ENCODE measurements around the gene DDHD1.
A peak's percentile ranks its signal among the peaks of the same experiment; 100 is the strongest.

DDHD1 gene

GRCh38 chr14:53055003-53055402 lies 98.1 kb downstream of the DDHD1 start:
- Histone ChIP-seq H3K4me2 (ENCODE audit: low read depth, low read length, poor library complexity, severe bottlenecking) (no peak overlapping the region), H3K36me3 (ENCODE audit: insufficient read depth, low read length) (peaks cover 28% of the 10 kb centered on the region; the same call in 1 of the 2 replicates), H3K4me1 (ENCODE audit: insufficient read depth, low read length, poor library complexity, severe bottlenecking) (no peaks in the 10 kb centered on the region), H3K9ac (ENCODE audit: low read depth, low read length, poor library complexity, severe bottlenecking) (no peak overlapping the region), H4K20me1 (ENCODE audit: insufficient read depth, low read length, poor library complexity, severe bottlenecking) (no peaks in the 10 kb centered on the region), H3K27me3 (ENCODE audit: insufficient read depth, low read length, poor library complexity, severe bottlenecking) (no peaks in the 10 kb centered on the region), H3K9me3 (ENCODE audit: insufficient read depth, low read depth, low read length) (no peaks in the 10 kb centered on the region), H2AFZ (ENCODE audit: low read length) (no peak overlapping the region), H3K9me2 (replicated peaks; ENCODE audit: low read depth, low read length) (no peaks in the 10 kb centered on the region), H3F3A (ENCODE audit: low read depth) (no peaks in the 10 kb centered on the region), H3K79me2 (ENCODE audit: insufficient read depth, low read length) (no peaks in the 10 kb centered on the region), H3K4me3 (ENCODE audit: low read length, poor library complexity, severe bottlenecking) (no peak overlapping the region)
- TF ChIP-seq CTCF (conservative IDR thresholded peaks at IDR 0.05; ENCODE audit: low read length) (peak; percentile 87), EZH2phosphoT487 (IDR thresholded peaks at IDR 0.05; ENCODE audit: borderline replicate concordance) (no peak)

GRCh38 chr14:53054457-53054856 lies 98.7 kb downstream of the DDHD1 start:
- H3K4me3 ChIP-seq (ENCODE audit: low read length, poor library complexity, severe bottlenecking): no peak overlapping the region
- no peaks in the 10 kb centered on the region for H3K9me2 ChIP-seq (replicated peaks; ENCODE audit: low read depth, low read length)
- H3K9me3 ChIP-seq (ENCODE audit: insufficient read depth, low read depth, low read length): no peaks in the 10 kb centered on the region
- H4K20me1 ChIP-seq (ENCODE audit: insufficient read depth, low read length, poor library complexity, severe bottlenecking): no peaks in the 10 kb centered on the region
- no peaks in the 10 kb centered on the region for H3K27me3 ChIP-seq (ENCODE audit: insufficient read depth, low read length, poor library complexity, severe bottlenecking)
- no peaks in the 10 kb centered on the region for H3F3A ChIP-seq (ENCODE audit: low read depth)
- H3K4me1 ChIP-seq (ENCODE audit: insufficient read depth, low read length, poor library complexity, severe bottlenecking): no peaks in the 10 kb centered on the region
- H3K4me2 ChIP-seq (ENCODE audit: low read depth, low read length, poor library complexity, severe bottlenecking): no peak overlapping the region
- no peak for TF ChIP-seq EZH2phosphoT487 (IDR thresholded peaks at IDR 0.05; ENCODE audit: borderline replicate concordance)
- TF ChIP-seq CTCF (conservative IDR thresholded peaks at IDR 0.05; ENCODE audit: low read length): no peak
- H3K79me2 ChIP-seq (ENCODE audit: insufficient read depth, low read length): no peaks in the 10 kb centered on the region
- no peak overlapping the region for H2AFZ ChIP-seq (ENCODE audit: low read length)
- H3K36me3 ChIP-seq (ENCODE audit: insufficient read depth, low read length): peaks cover 31% of the 10 kb centered on the region; the same call in 1 of the 2 replicates
- no peak overlapping the region for H3K9ac ChIP-seq (ENCODE audit: low read depth, low read length, poor library complexity, severe bottlenecking)

GRCh38 chr14:53048631-53049030 lies 104.5 kb downstream of the DDHD1 start:
- no peak overlapping the region for H3K4me2 ChIP-seq (ENCODE audit: low read depth, low read length, poor library complexity, severe bottlenecking)
- peaks cover 25% of the 10 kb centered on the region; the same call in 1 of the 2 replicates for H3K36me3 ChIP-seq (ENCODE audit: insufficient read depth, low read length)
- no peaks in the 10 kb centered on the region for H3F3A ChIP-seq (ENCODE audit: low read depth)
- no peak for TF ChIP-seq EZH2phosphoT487 (IDR thresholded peaks at IDR 0.05; ENCODE audit: borderline replicate concordance)
- TF ChIP-seq CTCF (conservative IDR thresholded peaks at IDR 0.05; ENCODE audit: low read length): no peak
- H4K20me1 ChIP-seq (ENCODE audit: insufficient read depth, low read length, poor library complexity, severe bottlenecking): no peaks in the 10 kb centered on the region
- H3K9me3 ChIP-seq (ENCODE audit: insufficient read depth, low read depth, low read length): no peaks in the 10 kb centered on the region
- H2AFZ ChIP-seq (ENCODE audit: low read length): no peak overlapping the region
- H3K4me3 ChIP-seq (ENCODE audit: low read length, poor library complexity, severe bottlenecking): no peak overlapping the region
- H3K4me1 ChIP-seq (ENCODE audit: insufficient read depth, low read length, poor library complexity, severe bottlenecking): no peaks in the 10 kb centered on the region
- H3K79me2 ChIP-seq (ENCODE audit: insufficient read depth, low read length): no peaks in the 10 kb centered on the region
- no peaks in the 10 kb centered on the region for H3K27me3 ChIP-seq (ENCODE audit: insufficient read depth, low read length, poor library complexity, severe bottlenecking)
- H3K9me2 ChIP-seq (replicated peaks; ENCODE audit: low read depth, low read length): no peaks in the 10 kb centered on the region
- H3K9ac ChIP-seq (ENCODE audit: low read depth, low read length, poor library complexity, severe bottlenecking): no peak overlapping the region
